IMR-90 (cell line): ENCODE data around the gene C7orf33. TPM values are rescaled to one million over a fixed set of nuclear protein-coding genes. Genes with fewer than 3 reads are reported as not detected.

Experiments
- ATAC-seq: fragments of 200-7000 bp; cut with Tn5 transposase; 2 replicates; pipeline ENCODE4 v1.9.1; 2020; ENCODE audit warnings: low read depth, mild to moderate bottlenecking, moderate library complexity
- BruUV-seq: library from RNA; stranded (reverse); fragments of 400-500 nt; replicated peaks from 2 replicates; lab custom pipeline; 2021; lab: Mats Ljungman, UMichigan
- CTCF ChIA-PET: fragments of 300-600 bp; formaldehyde crosslinking; extraction: SDS; loops from one replicate; lab custom pipeline; 2021; ENCODE audit warnings: antibody characterized with exemption; lab: Yijun Ruan, JAX
- POLR2A ChIA-PET: fragments of 300-600 bp; sonication (Branson Sonifier 250); formaldehyde crosslinking; loops from one replicate; lab custom pipeline; 2022; ENCODE audit warnings: antibody characterized with exemption; ENCODE audit not compliant: unreplicated experiment; lab: Charles Lee
- DNase-seq: peaks from one replicate; pipeline ENCODE4 v3.0.0; 2013
- H2AFZ ChIP-seq: replicated peaks from 2 replicates; pipeline ENCODE3; 2013; ENCODE audit warnings: low read length, mild to moderate bottlenecking; ENCODE audit not compliant: poor library complexity
- H2AK5ac ChIP-seq: 2 replicates; pipeline ENCODE4 v1.6.1; 2013; ENCODE audit warnings: low read depth, low read length, inconsistent platforms
- H2AK9ac ChIP-seq: replicated peaks from 2 replicates; pipeline ENCODE3; 2013; ENCODE audit warnings: mild to moderate bottlenecking, low read depth, low read length, moderate library complexity; ENCODE audit not compliant: poor library complexity
- H2BK120ac ChIP-seq: 2 replicates; pipeline ENCODE4 v1.6.1; 2013; ENCODE audit warnings: low read depth, low read length, inconsistent platforms
- H2BK15ac ChIP-seq: 3 replicates; pipeline ENCODE4 v1.6.1; 2013; ENCODE audit warnings: low read depth, low read length, inconsistent platforms
- H2BK20ac ChIP-seq: 2 replicates; pipeline ENCODE4 v1.6.1; 2013; ENCODE audit warnings: low read depth, mild to moderate bottlenecking, inconsistent platforms, low read length, moderate library complexity
- H2BK5ac ChIP-seq: 2 replicates; pipeline ENCODE4 v1.6.1; 2013; ENCODE audit warnings: mild to moderate bottlenecking, low read depth, low read length, inconsistent platforms; ENCODE audit not compliant: poor library complexity, severe bottlenecking
- H3K14ac ChIP-seq: replicated peaks from 2 replicates; pipeline ENCODE4 v1.6.1; 2013; ENCODE audit warnings: low read depth, low read length, inconsistent platforms
- H3K18ac ChIP-seq: 2 replicates; pipeline ENCODE4 v1.6.1; 2013; ENCODE audit warnings: low read depth, low read length, control low read depth
- H3K23ac ChIP-seq: 2 replicates; pipeline ENCODE4 v1.6.1; 2013; ENCODE audit warnings: low read depth, low read length, inconsistent platforms
- H3K27ac ChIP-seq: 2 replicates; pipeline ENCODE4 v1.5.1; 2013; ENCODE audit warnings: mild to moderate bottlenecking, control low read depth, low read length; ENCODE audit not compliant: insufficient read depth
- H3K27me3 ChIP-seq: 2 replicates; pipeline ENCODE4 v1.6.1; 2013; ENCODE audit warnings: low read length; ENCODE audit not compliant: control insufficient read depth, insufficient read depth
- H3K36me3 ChIP-seq: 2 replicates; pipeline ENCODE4 v1.6.1; 2013; ENCODE audit warnings: low read length, mixed read lengths; ENCODE audit not compliant: control insufficient read depth, insufficient read depth
- H3K4ac ChIP-seq: 2 replicates; pipeline ENCODE4 v1.6.1; 2013; ENCODE audit warnings: low read depth, low read length, inconsistent platforms
- H3K4me1 ChIP-seq: 2 replicates; pipeline ENCODE4 v1.6.1; 2013; ENCODE audit warnings: low read length, mixed read lengths; ENCODE audit not compliant: control insufficient read depth, insufficient read depth
- H3K4me2 ChIP-seq: 2 replicates; pipeline ENCODE4 v1.6.1; 2013; ENCODE audit warnings: low read depth, mild to moderate bottlenecking, control low read depth, low read length, moderate library complexity
- H3K4me3 ChIP-seq: 2 replicates; pipeline ENCODE4 v1.5.1; 2013; ENCODE audit warnings: low read depth, mild to moderate bottlenecking, control low read depth, low read length, moderate library complexity; ENCODE audit not compliant: insufficient read depth
- H3K56ac ChIP-seq: 2 replicates; pipeline ENCODE4 v1.6.1; 2013; ENCODE audit warnings: low read length, inconsistent platforms; ENCODE audit not compliant: insufficient read depth; ENCODE audit errors: extremely low read depth
- H3K79me1 ChIP-seq, 2 experiments: 2 replicates each; pipeline ENCODE4 v1.6.1; 2013; ENCODE audit warnings: low read length in 2 of 2, inconsistent platforms in 1 of 2, low read depth in 1 of 2
- H3K9ac ChIP-seq: 2 replicates; pipeline ENCODE4 v1.6.1; 2013; ENCODE audit warnings: low read depth, low read length, control low read depth
- H3K9me1 ChIP-seq: 2 replicates; pipeline ENCODE4 v1.6.1; 2013; ENCODE audit warnings: low read length, inconsistent platforms; ENCODE audit not compliant: insufficient read depth
- H3K9me3 ChIP-seq: 2 replicates; pipeline ENCODE4 v1.6.1; 2013; ENCODE audit warnings: low read length; ENCODE audit not compliant: control insufficient read depth, insufficient read depth
- H4K20me1 ChIP-seq: 2 replicates; pipeline ENCODE4 v1.6.1; 2013; ENCODE audit warnings: low read length, inconsistent platforms; ENCODE audit not compliant: insufficient read depth
- H4K5ac ChIP-seq: 2 replicates; pipeline ENCODE4 v1.6.1; 2013; ENCODE audit warnings: mild to moderate bottlenecking, low read depth, low read length, control low read depth
- H4K8ac ChIP-seq, 2 experiments: 2 replicates each; pipeline ENCODE4 v1.6.1; 2013; ENCODE audit warnings: low read depth in 2 of 2, low read length in 2 of 2, control low read depth in 1 of 2, inconsistent platforms in 1 of 2
- H4K91ac ChIP-seq: 2 replicates; pipeline ENCODE4 v1.6.1; 2013; ENCODE audit warnings: low read depth, low read length, inconsistent platforms; ENCODE audit not compliant: insufficient read depth
- BHLHE40 ChIP-seq: fragments of 150-350 bp; IDR thresholded peaks from 2 replicates; pipeline ENCODE4 v1.6.1; 2016; ENCODE audit warnings: mild to moderate bottlenecking, low read depth, low read length
- CEBPB ChIP-seq: IDR thresholded peaks from 2 replicates; pipeline ENCODE4 v1.6.1; 2012; ENCODE audit warnings: low read depth, low read length, improper control_type of control experiment
- CHD1 ChIP-seq: IDR thresholded peaks from 2 replicates; pipeline ENCODE4 v1.6.1; 2012; ENCODE audit warnings: low read depth, low read length, improper control_type of control experiment
- FOS ChIP-seq: fragments of 150-350 bp; IDR thresholded peaks from 2 replicates; pipeline ENCODE4 v1.6.1; 2016; ENCODE audit warnings: low read depth, low read length
- MAZ ChIP-seq: IDR thresholded peaks from 2 replicates; pipeline ENCODE4 v1.6.1; 2012; ENCODE audit warnings: low read depth, mild to moderate bottlenecking, low read length, improper control_type of control experiment, moderate library complexity, borderline replicate concordance
- MXI1 ChIP-seq: IDR thresholded peaks from 2 replicates; pipeline ENCODE4 v1.6.1; 2012; ENCODE audit warnings: low read depth, mild to moderate bottlenecking, low read length, moderate library complexity, borderline replicate concordance
- NFE2L2 ChIP-seq: fragments of 150-350 bp; IDR thresholded peaks from 2 replicates; pipeline ENCODE4 v1.6.1; 2016; ENCODE audit warnings: low read depth, mild to moderate bottlenecking, low read length
- RAD21 ChIP-seq: IDR thresholded peaks from 2 replicates; pipeline ENCODE4 v1.6.1; 2012; ENCODE audit warnings: low read length, improper control_type of control experiment
- RCOR1 ChIP-seq: IDR thresholded peaks from 2 replicates; pipeline ENCODE4 v1.6.1; 2012; ENCODE audit warnings: mild to moderate bottlenecking, low read length, improper control_type of control experiment; ENCODE audit not compliant: insufficient replicate concordance
- RFX5 ChIP-seq: IDR thresholded peaks from 2 replicates; pipeline ENCODE4 v1.8.0; 2012; ENCODE audit warnings: low read depth, mild to moderate bottlenecking, low read length, moderate library complexity
- WGBS, 2 experiments: methylation state at CpG; one replicate each; pipeline versions ENCODE4 v1.1.5 to v1.1.7; 2013; ENCODE audit warnings: missing lambda C conversion rate in 2 of 2; ENCODE audit not compliant: insufficient read length in 1 of 2; ENCODE audit errors: extremely low coverage in 2 of 2; 5-methylcytosine and 5-hydroxymethylcytosine counted together
- dilution Hi-C: fragments of 300-500 bp; cut with HindIII; formaldehyde crosslinking; loops from one replicate; pipeline ENCODE4 v1.14.3; 2018; ENCODE audit warnings: low sequenced_read_pairs; ENCODE audit not compliant: unreplicated experiment
- in situ Hi-C: fragments of 300-500 bp; cut with MboI; formaldehyde crosslinking; loops from 3 replicates; pipeline ENCODE4 v1.14.3; 2019; ENCODE audit warnings: low sequenced_read_pairs, inconsistent platforms, mixed read lengths
- intact Hi-C: fragments of 100-400 bp; cut with micrococcal nuclease; formaldehyde crosslinking; loops from 2 replicates; pipeline ENCODE4 v1.10.0; 2022
- polyA plus RNA-seq, 3 experiments: library from polyadenylated mRNA; depleted of rRNA; stranded (reverse); fragments of >200 nt; gene quantifications; 2 replicates each; pipeline ENCODE4 v1.2.3, GENCODE V29; 2012; ENCODE audit warnings: low replicate concordance in 1 of 3
- total RNA-seq: library from RNA; depleted of rRNA; stranded (reverse); fragments of >200 nt; gene quantifications from 2 replicates; pipeline ENCODE4 v1.2.3, GENCODE V29; 2012
- TF ChIP-seq, protein P1 (sequence below): conservative IDR thresholded peaks from 2 replicates; pipeline ENCODE4 v1.5.1; 2012; ENCODE audit warnings: mild to moderate bottlenecking, low read depth, low read length, improper control_type of control experiment
- TF ChIP-seq, protein P2 (sequence below): fragments of 150-350 bp; IDR thresholded peaks from 2 replicates; pipeline ENCODE4 v1.6.1; 2017; ENCODE audit warnings: mild to moderate bottlenecking, antibody characterized with exemption, low read length, low read depth
- TF ChIP-seq, protein P3 (sequence below): fragments of 150-350 bp; IDR thresholded peaks from 2 replicates; pipeline ENCODE4 v1.6.1; 2016; ENCODE audit warnings: low read depth, mild to moderate bottlenecking, low read length, moderate library complexity, borderline replicate concordance

Gene C7orf33
- total and polyA plus RNA-seq, 2 of the 4 experiments (the other 2 are of a cell fraction), result not detected

DNA sequence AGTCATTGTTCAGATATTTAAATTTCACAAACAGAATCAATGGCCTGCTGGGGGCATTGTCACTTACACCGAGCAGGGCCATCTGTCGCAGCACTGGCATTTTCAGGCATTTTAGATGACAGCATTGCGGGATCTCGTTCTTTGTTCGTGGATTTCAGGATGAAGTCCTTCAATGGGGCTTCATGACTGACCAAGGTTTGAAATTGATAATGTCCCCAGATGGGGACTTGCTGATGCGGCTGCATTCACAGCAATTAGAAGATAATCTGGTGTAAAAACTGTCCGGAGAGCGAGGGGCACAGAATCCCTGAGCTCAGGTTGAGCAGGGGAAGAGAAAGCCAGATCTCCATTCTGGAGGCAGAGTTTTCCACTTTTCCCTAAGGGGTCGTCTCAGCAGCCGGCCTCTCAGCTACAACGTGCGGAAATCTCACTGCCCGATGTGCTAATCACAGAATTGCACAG, 1.9 kb upstream of the C7orf33 start:
- ChIA-PET POLR2A (no interaction called here), CTCF (interaction anchor here (0.6 kb wide), 1 partner anchor 124 kb away, joined by 3 read pairs; no protein-coding TSS in a partner anchor)
- Histone ChIP-seq H2BK120ac (no peak overlapping the region), H2AFZ (no peak overlapping the region), H3K27me3 (peaks cover 7% of the 10 kb centered on the region), H3K4ac (no peak overlapping the region), H3K4me3 (no peak overlapping the region), H3K4me1 (no peaks in the 10 kb centered on the region), H3K79me1 (no peaks in the 10 kb centered on the region), H3K27ac (no peak overlapping the region), H3K9ac (no peak overlapping the region), H4K5ac (no peak overlapping the region), H3K4me2 (no peak overlapping the region), H2AK5ac (no peak overlapping the region), H2BK5ac (no peak overlapping the region), H2BK15ac (no peak overlapping the region), H3K56ac (no peak overlapping the region), H4K91ac (no peak overlapping the region), H3K14ac (no peak overlapping the region), H4K20me1 (no peaks in the 10 kb centered on the region), H4K8ac (no peak overlapping the region), H3K9me3 (no peaks in the 10 kb centered on the region), H3K9me1 (no peaks in the 10 kb centered on the region), H3K36me3 (no peaks in the 10 kb centered on the region), H3K23ac (no peak overlapping the region), H2BK20ac (no peak overlapping the region), H3K18ac (no peak overlapping the region), H2AK9ac (no peak overlapping the region)
- no peak for DNase-seq
- dilution Hi-C loops (no loop called here), intact Hi-C loops (no loop called here), in situ Hi-C loops (no loop called here)
- TF ChIP-seq, protein P1, sequence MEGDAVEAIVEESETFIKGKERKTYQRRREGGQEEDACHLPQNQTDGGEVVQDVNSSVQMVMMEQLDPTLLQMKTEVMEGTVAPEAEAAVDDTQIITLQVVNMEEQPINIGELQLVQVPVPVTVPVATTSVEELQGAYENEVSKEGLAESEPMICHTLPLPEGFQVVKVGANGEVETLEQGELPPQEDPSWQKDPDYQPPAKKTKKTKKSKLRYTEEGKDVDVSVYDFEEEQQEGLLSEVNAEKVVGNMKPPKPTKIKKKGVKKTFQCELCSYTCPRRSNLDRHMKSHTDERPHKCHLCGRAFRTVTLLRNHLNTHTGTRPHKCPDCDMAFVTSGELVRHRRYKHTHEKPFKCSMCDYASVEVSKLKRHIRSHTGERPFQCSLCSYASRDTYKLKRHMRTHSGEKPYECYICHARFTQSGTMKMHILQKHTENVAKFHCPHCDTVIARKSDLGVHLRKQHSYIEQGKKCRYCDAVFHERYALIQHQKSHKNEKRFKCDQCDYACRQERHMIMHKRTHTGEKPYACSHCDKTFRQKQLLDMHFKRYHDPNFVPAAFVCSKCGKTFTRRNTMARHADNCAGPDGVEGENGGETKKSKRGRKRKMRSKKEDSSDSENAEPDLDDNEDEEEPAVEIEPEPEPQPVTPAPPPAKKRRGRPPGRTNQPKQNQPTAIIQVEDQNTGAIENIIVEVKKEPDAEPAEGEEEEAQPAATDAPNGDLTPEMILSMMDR, result no peak
- TF ChIP-seq CEBPB (no peak), RFX5 (no peak), FOS (no peak), MAZ (no peak), CHD1 (no peak), MXI1 (no peak), NFE2L2 (no peak), RCOR1 (no peak), RAD21 (no peak), BHLHE40 (no peak)
- TF ChIP-seq, protein P2, sequence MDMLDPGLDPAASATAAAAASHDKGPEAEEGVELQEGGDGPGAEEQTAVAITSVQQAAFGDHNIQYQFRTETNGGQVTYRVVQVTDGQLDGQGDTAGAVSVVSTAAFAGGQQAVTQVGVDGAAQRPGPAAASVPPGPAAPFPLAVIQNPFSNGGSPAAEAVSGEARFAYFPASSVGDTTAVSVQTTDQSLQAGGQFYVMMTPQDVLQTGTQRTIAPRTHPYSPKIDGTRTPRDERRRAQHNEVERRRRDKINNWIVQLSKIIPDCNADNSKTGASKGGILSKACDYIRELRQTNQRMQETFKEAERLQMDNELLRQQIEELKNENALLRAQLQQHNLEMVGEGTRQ, result no peak
- TF ChIP-seq, protein P3, sequence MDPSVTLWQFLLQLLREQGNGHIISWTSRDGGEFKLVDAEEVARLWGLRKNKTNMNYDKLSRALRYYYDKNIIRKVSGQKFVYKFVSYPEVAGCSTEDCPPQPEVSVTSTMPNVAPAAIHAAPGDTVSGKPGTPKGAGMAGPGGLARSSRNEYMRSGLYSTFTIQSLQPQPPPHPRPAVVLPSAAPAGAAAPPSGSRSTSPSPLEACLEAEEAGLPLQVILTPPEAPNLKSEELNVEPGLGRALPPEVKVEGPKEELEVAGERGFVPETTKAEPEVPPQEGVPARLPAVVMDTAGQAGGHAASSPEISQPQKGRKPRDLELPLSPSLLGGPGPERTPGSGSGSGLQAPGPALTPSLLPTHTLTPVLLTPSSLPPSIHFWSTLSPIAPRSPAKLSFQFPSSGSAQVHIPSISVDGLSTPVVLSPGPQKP, result no peak
- no TSS peak for BruUV-seq
- no peak for ATAC-seq
- WGBS, 2 experiments, result 77% methylated on average over 4 of the region's 13 CpGs; no CpG with 5 or more reads in 1 of the 2 experiments
